ENCODE results near the gene TCF12.
"Not testable (repeated sequence)": the region's sequence is repeated elsewhere in the genome, so short reads cannot be mapped to it uniquely, and the experiment has no call there.

TCF12 gene

DNA sequence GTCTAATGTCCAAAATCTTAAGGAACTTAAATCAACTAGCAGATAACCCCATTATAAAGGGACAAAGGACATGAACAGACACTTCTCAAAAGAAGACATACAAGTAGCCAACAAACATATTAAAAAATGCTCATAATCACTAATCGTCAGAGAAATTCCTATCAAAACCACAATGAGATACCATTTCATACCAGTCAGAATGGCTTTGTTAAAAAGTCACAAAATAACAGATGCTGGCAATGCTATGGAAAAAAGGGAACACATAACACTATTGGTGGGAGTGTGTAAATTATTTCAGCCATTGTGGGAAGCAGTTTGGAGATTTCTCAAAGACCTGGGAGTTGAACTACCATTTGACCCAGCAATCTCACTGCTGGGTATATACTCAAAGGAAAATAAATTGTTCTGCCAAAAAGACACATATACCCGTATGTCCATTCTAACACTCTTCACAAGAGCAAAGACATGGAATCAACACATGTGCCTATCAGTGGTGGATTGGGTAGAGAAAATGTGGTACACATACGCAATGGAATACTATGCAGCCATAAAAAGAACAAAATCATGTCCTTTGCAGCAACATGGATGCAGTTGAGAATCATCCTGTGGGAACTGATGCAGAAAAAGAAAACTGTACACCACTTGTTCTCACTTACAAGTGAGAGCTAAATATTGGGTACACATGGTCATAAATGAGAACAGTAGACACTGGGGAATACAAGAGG, 78.5 kb downstream of the TCF12 start:
- no peak overlapping the region for H3K4me3 ChIP-seq (ENCODE audit: low read depth in 1 of 2, low read length in 2 of 2)
- no peaks in the 10 kb centered on the region for H3K27me3 ChIP-seq (ENCODE audit: low read depth, low read length)
- H3K9me3 ChIP-seq (ENCODE audit: control insufficient read depth in 1 of 2, low read length in 2 of 2), result no peaks in the 10 kb centered on the region
- H3K4me1 ChIP-seq (ENCODE audit: control insufficient read depth in 1 of 2, insufficient read depth in 2 of 2, low read length in 2 of 2), result no peaks in the 10 kb centered on the region
- H3K27ac ChIP-seq (ENCODE audit: low read length), result no peak overlapping the region
- no peaks in the 10 kb centered on the region for H3K36me3 ChIP-seq (ENCODE audit: control insufficient read depth in 1 of 2, insufficient read depth in 2 of 2, low read length in 2 of 2)

DNA sequence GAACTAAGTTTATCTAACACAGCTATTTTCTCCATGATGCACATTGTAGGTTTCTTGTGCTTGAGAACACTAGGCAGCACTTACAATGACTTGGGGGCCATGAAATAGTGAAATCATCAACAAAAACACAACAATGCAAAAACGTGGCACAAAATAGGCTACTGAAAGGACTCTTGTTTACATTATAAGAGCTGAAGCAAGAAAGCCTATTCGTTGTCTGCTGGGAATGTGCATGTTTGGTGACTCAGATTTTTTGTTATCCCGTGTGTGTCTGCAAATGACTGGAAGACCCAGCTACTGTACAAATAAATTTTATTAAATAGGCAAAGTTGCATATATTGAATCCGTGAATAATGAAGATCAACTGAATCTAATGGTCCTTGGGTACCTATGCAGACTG, 85.0 kb downstream of the TCF12 start:
- H3K27me3 ChIP-seq (ENCODE audit: low read depth, low read length), result no peaks in the 10 kb centered on the region
- no peaks in the 10 kb centered on the region for H3K9me3 ChIP-seq (ENCODE audit: control insufficient read depth in 1 of 2, low read length in 2 of 2)
- H3K4me3 ChIP-seq (ENCODE audit: low read depth in 1 of 2, low read length in 2 of 2), result no peak overlapping the region
- no peaks in the 10 kb centered on the region for H3K36me3 ChIP-seq (ENCODE audit: control insufficient read depth in 1 of 2, insufficient read depth in 2 of 2, low read length in 2 of 2)
- no peak overlapping the region for H3K27ac ChIP-seq (ENCODE audit: low read length)
- H3K4me1 ChIP-seq (ENCODE audit: control insufficient read depth in 1 of 2, insufficient read depth in 2 of 2, low read length in 2 of 2), result no peaks in the 10 kb centered on the region

DNA sequence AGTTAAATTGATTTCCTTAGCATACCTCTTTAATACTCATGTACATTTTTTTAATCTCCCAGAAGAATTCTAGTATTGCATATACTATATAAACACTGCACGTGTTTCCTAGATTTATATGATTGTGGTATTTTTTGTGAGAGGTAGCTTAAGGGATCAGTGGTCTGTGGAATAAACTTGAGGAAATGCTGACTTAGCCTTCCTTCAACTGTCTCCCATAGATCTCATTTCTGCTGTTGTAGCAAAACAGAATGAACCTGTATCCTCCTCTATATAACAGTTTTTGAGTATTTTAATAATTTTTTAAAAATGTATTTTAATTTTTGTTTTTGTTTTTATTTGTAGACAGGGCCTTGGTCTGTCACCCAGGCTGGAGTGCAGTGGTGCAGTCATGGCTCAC, 86.8 kb downstream of the TCF12 start:
- no peaks in the 10 kb centered on the region for H3K27me3 ChIP-seq (ENCODE audit: low read depth, low read length)
- no peaks in the 10 kb centered on the region for H3K4me1 ChIP-seq (ENCODE audit: control insufficient read depth in 1 of 2, insufficient read depth in 2 of 2, low read length in 2 of 2)
- H3K27ac ChIP-seq (ENCODE audit: low read length), result no peak overlapping the region
- H3K36me3 ChIP-seq (ENCODE audit: control insufficient read depth in 1 of 2, insufficient read depth in 2 of 2, low read length in 2 of 2), result no peaks in the 10 kb centered on the region
- no peak overlapping the region for H3K4me3 ChIP-seq (ENCODE audit: low read depth in 1 of 2, low read length in 2 of 2)
- no peaks in the 10 kb centered on the region for H3K9me3 ChIP-seq (ENCODE audit: control insufficient read depth in 1 of 2, low read length in 2 of 2)

DNA sequence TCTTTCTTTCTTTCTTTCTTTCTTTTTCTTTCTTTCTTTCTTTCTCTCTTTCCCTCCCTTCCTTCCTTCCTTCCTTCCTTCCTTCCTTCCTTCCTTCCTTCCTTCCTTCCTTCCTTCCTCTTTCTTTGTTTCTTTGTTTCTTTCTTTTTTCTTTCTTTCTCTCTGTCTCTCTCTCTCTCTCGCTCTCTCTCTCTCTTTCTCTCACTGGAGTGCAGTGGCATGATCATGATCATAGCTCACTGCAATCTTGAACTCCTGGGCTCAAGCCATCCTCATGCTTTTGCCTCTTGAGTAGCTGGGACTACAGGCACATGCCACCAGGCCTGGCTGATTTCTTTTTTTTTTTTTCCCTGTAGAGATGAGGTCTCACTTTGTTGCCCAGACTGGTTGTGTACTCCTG, 89.4 kb downstream of the TCF12 start:
- not testable (repeated sequence) for H3K4me3 ChIP-seq (ENCODE audit: low read depth in 1 of 2, low read length in 2 of 2); H3K36me3 ChIP-seq (ENCODE audit: control insufficient read depth in 1 of 2, insufficient read depth in 2 of 2, low read length in 2 of 2); H3K27me3 ChIP-seq (ENCODE audit: low read depth, low read length)

DNA sequence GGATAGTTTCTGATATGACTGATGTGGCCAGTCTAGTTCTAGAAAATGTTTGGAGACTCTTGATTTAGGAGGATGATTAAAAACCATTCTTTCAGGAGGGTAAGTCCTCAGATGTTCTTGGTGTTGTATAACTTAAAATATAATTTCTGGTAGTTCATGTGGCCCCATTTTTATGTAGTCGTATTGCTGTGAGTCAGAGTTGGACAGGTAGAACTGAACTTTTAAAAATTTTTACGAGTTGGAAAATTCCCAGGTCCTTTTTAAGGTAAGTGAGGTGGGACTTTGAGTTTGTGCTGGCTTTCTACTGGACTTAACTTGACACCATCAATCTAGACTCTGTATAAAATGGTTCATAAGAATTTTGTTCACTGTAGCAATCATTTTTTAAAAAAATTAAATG, 92.3 kb downstream of the TCF12 start:
- no peak overlapping the region for H3K27ac ChIP-seq (ENCODE audit: low read length)
- no peaks in the 10 kb centered on the region for H3K27me3 ChIP-seq (ENCODE audit: low read depth, low read length)
- no peaks in the 10 kb centered on the region for H3K4me1 ChIP-seq (ENCODE audit: control insufficient read depth in 1 of 2, insufficient read depth in 2 of 2, low read length in 2 of 2)
- H3K4me3 ChIP-seq (ENCODE audit: low read depth in 1 of 2, low read length in 2 of 2), result no peak overlapping the region
- no peaks in the 10 kb centered on the region for H3K9me3 ChIP-seq (ENCODE audit: control insufficient read depth in 1 of 2, low read length in 2 of 2)
- no peaks in the 10 kb centered on the region for H3K36me3 ChIP-seq (ENCODE audit: control insufficient read depth in 1 of 2, insufficient read depth in 2 of 2, low read length in 2 of 2)

More for the DNA sequence above, 89.4 kb downstream of the TCF12 start:
- H3K27ac ChIP-seq (ENCODE audit: low read length); H3K9me3 ChIP-seq (ENCODE audit: control insufficient read depth in 1 of 2, low read length in 2 of 2); H3K4me1 ChIP-seq (ENCODE audit: control insufficient read depth in 1 of 2, insufficient read depth in 2 of 2, low read length in 2 of 2): not testable (repeated sequence)

DNA sequence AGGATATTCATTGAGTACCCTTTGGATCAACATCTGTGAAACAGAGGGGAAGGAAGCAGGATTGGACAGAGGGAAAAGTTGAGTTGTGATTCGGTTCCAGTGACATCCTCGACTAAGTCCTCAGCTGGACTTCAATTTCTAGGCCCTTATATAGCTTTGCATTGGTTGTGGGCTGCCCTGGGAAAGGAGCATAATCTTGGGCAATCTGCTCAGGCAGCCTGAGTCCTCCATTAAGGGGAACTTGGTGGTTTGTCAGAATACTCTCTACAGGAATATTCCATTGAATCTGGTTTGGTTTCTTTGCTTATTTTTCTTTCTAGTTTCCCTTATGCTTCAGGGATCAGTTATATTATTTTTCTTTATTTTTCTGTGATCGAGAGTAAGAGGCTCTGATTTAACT, 94.1 kb downstream of the TCF12 start:
- Histone ChIP-seq H3K4me3 (ENCODE audit: low read depth in 1 of 2, low read length in 2 of 2) (no peak overlapping the region), H3K4me1 (ENCODE audit: control insufficient read depth in 1 of 2, insufficient read depth in 2 of 2, low read length in 2 of 2) (no peaks in the 10 kb centered on the region), H3K27me3 (ENCODE audit: low read depth, low read length) (no peaks in the 10 kb centered on the region), H3K36me3 (ENCODE audit: control insufficient read depth in 1 of 2, insufficient read depth in 2 of 2, low read length in 2 of 2) (no peaks in the 10 kb centered on the region), H3K9me3 (ENCODE audit: control insufficient read depth in 1 of 2, low read length in 2 of 2) (no peaks in the 10 kb centered on the region), H3K27ac (ENCODE audit: low read length) (no peak overlapping the region)

DNA sequence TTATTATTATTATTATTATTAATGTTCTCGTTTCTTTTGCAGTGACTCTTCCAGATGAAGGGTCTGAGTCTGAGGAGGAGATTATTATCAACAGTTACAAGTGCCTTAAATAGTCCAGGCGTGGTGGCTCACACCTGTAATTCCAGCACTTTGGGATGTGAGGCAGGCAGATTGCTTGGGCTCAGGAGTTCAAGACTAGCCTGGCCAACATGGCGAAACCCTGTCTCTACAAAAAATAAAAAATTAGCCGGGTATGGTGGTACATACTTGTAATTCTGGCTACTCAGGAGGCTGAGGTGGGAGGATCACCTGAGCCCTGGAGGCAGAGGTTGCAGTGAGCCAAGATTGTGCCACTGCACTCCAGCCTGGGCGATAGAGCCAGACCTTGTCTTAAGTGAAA, 96.5 kb downstream of the TCF12 start:
- H3K9me3 ChIP-seq (ENCODE audit: control insufficient read depth in 1 of 2, low read length in 2 of 2); H3K36me3 ChIP-seq (ENCODE audit: control insufficient read depth in 1 of 2, insufficient read depth in 2 of 2, low read length in 2 of 2); H3K4me3 ChIP-seq (ENCODE audit: low read depth in 1 of 2, low read length in 2 of 2); H3K27me3 ChIP-seq (ENCODE audit: low read depth, low read length); H3K27ac ChIP-seq (ENCODE audit: low read length); H3K4me1 ChIP-seq (ENCODE audit: control insufficient read depth in 1 of 2, insufficient read depth in 2 of 2, low read length in 2 of 2): not testable (repeated sequence)

DNA sequence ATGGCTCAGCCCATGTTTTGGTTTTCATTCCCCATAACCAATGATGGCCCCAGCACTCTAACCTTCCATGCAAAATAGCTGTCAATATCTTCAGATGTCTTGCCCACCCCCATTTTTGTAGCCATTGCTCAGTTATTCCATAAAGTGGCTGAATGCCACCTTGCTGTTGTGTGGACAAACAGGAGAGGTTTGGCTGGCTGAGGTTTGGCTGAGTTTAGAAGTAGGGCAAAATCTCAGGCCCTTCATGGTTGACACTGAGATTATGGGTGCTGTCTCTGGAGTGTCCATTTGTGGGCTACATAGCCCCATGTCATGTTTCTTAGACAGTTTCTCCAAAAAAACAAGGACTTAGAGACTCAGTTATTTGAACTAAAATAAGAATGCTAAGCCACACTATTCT, 96.9 kb downstream of the TCF12 start:
- H3K36me3 ChIP-seq (ENCODE audit: control insufficient read depth in 1 of 2, insufficient read depth in 2 of 2, low read length in 2 of 2), result no peaks in the 10 kb centered on the region
- H3K27me3 ChIP-seq (ENCODE audit: low read depth, low read length), result no peaks in the 10 kb centered on the region
- no peak overlapping the region for H3K4me3 ChIP-seq (ENCODE audit: low read depth in 1 of 2, low read length in 2 of 2)
- H3K27ac ChIP-seq (ENCODE audit: low read length), result no peak overlapping the region
- no peaks in the 10 kb centered on the region for H3K9me3 ChIP-seq (ENCODE audit: control insufficient read depth in 1 of 2, low read length in 2 of 2)
- peaks cover 0 to 7% of the 10 kb centered on the region in 2 donors for H3K4me1 ChIP-seq (ENCODE audit: control insufficient read depth in 1 of 2, insufficient read depth in 2 of 2, low read length in 2 of 2)

DNA sequence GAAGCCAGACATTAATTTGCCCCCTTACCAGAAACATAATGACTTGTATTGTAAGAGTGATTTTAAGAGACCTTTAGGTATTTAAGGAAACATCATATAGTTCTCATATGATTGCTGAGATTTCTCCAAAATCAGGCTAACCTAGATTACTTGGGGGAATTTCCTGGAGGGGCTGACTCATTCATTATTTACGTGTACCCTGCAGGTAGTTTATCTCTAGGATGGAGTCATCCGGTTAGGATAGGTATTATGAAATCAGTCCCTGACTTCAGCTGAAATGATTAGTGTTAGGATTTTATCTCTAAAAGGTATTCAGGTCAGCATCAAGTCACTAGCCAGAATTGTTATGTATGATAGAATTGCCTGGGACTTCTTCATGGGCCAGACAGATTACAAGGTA, 97.5 kb downstream of the TCF12 start:
- no peaks in the 10 kb centered on the region for H3K9me3 ChIP-seq (ENCODE audit: control insufficient read depth in 1 of 2, low read length in 2 of 2)
- no peaks in the 10 kb centered on the region for H3K36me3 ChIP-seq (ENCODE audit: control insufficient read depth in 1 of 2, insufficient read depth in 2 of 2, low read length in 2 of 2)
- peaks cover 0 to 7% of the 10 kb centered on the region in 2 donors for H3K4me1 ChIP-seq (ENCODE audit: control insufficient read depth in 1 of 2, insufficient read depth in 2 of 2, low read length in 2 of 2)
- no peak overlapping the region for H3K4me3 ChIP-seq (ENCODE audit: low read depth in 1 of 2, low read length in 2 of 2)
- no peaks in the 10 kb centered on the region for H3K27me3 ChIP-seq (ENCODE audit: low read depth, low read length)
- H3K27ac ChIP-seq (ENCODE audit: low read length), result no peak overlapping the region

DNA sequence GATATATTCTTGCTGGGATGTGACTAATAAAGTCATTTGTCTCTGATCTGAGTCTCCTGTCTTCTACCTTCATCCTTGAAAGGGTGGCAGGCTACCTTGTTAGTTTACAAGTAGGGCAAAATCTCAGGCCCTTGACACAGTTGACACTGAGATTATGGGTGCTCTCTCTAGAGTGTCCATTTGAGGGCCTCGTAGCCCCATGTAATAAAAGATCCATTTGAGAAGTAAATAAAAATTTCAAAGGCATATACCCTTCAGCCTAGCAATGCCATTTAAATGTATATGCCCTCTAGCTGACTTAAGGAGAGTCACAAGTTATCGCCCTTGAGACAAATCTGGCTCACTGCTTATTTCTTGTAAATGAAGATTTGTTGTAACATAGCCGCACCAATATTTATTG, 98.6 kb downstream of the TCF12 start:
- H3K27ac ChIP-seq (ENCODE audit: low read length), result no peak overlapping the region
- peaks cover 0 to 7% of the 10 kb centered on the region in 2 donors for H3K4me1 ChIP-seq (ENCODE audit: control insufficient read depth in 1 of 2, insufficient read depth in 2 of 2, low read length in 2 of 2)
- no peaks in the 10 kb centered on the region for H3K9me3 ChIP-seq (ENCODE audit: control insufficient read depth in 1 of 2, low read length in 2 of 2)
- no peaks in the 10 kb centered on the region for H3K36me3 ChIP-seq (ENCODE audit: control insufficient read depth in 1 of 2, insufficient read depth in 2 of 2, low read length in 2 of 2)
- no peak overlapping the region for H3K4me3 ChIP-seq (ENCODE audit: low read depth in 1 of 2, low read length in 2 of 2)
- no peaks in the 10 kb centered on the region for H3K27me3 ChIP-seq (ENCODE audit: low read depth, low read length)

DNA sequence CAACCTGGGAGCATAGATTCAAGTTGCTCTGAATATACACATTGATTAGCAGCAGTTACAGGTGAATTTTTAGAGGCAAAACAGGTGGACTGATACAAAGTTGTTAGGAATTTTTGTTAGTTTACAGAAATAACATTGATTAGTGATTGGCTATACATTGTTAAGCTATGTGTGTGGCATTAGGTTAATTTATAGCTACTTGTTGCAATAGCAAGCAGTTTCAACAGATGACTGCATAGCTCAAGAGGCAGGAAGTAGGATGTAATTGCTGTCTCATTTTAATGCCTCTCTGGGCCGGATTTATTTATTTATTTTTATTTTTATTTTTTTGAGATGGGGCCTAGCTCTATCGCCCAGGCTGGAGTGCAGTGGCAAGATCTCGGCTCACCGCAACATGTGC, 99.7 kb downstream of the TCF12 start:
- Histone ChIP-seq H3K27me3 (ENCODE audit: low read depth, low read length) (no peaks in the 10 kb centered on the region), H3K27ac (ENCODE audit: low read length) (no peak overlapping the region), H3K4me3 (ENCODE audit: low read depth in 1 of 2, low read length in 2 of 2) (no peak overlapping the region), H3K9me3 (ENCODE audit: control insufficient read depth in 1 of 2, low read length in 2 of 2) (no peaks in the 10 kb centered on the region), H3K4me1 (ENCODE audit: control insufficient read depth in 1 of 2, insufficient read depth in 2 of 2, low read length in 2 of 2) (peaks cover 0 to 7% of the 10 kb centered on the region in 2 donors), H3K36me3 (ENCODE audit: control insufficient read depth in 1 of 2, insufficient read depth in 2 of 2, low read length in 2 of 2) (no peaks in the 10 kb centered on the region)

DNA sequence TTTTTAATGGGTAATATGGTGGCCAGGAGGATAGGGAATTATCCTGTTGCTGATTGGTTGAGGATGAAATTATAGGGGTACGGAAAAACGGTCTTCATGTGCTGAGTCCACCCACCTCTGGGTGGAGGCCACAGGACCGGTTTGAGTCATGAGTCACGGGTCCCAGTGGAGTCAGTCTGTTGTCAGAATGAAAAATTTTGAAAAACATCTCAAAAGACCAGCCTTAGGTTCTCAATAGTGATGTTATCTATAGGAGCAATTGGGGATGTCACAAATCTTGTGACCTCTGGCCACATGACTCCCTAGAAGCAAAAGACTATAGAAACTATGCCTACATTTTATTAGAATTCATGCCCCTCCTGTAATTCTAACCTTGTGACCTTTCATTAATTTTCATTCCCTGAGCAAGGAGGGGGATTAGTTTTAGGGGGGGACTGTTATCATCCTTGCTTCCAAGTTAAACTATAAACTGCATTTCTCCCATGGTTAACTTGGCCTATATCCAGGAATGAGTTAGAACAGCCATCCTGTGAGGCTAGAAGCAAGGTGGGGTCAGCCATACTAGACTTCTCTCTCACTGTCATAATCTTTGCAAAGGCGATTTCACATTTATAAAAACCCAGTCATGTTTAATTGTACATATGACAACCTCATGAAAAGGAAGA, 101.2 kb downstream of the TCF12 start:
- no peaks in the 10 kb centered on the region for H3K27me3 ChIP-seq (ENCODE audit: low read depth, low read length)

More for the DNA sequence above, 101.2 kb downstream of the TCF12 start:
- peaks cover 0 to 7% of the 10 kb centered on the region in 2 donors for H3K4me1 ChIP-seq (ENCODE audit: control insufficient read depth in 1 of 2, insufficient read depth in 2 of 2, low read length in 2 of 2)
- no peaks in the 10 kb centered on the region for H3K9me3 ChIP-seq (ENCODE audit: control insufficient read depth in 1 of 2, low read length in 2 of 2)
- H3K27ac ChIP-seq (ENCODE audit: low read length), result no peak overlapping the region
- no peak overlapping the region for H3K4me3 ChIP-seq (ENCODE audit: low read depth in 1 of 2, low read length in 2 of 2)
- H3K36me3 ChIP-seq (ENCODE audit: control insufficient read depth in 1 of 2, insufficient read depth in 2 of 2, low read length in 2 of 2), result no peaks in the 10 kb centered on the region

All from muscle layer of duodenum (tissue), 2 donors.